Measurements from ENCODE around the gene SYTL3. TPM values are rescaled to one million over a fixed set of nuclear protein-coding genes. Genes with fewer than 3 reads are reported as not detected.

Gene SYTL3
- total RNA-seq, 1 donor from 2014 or later = 8.7 TPM

DNA sequence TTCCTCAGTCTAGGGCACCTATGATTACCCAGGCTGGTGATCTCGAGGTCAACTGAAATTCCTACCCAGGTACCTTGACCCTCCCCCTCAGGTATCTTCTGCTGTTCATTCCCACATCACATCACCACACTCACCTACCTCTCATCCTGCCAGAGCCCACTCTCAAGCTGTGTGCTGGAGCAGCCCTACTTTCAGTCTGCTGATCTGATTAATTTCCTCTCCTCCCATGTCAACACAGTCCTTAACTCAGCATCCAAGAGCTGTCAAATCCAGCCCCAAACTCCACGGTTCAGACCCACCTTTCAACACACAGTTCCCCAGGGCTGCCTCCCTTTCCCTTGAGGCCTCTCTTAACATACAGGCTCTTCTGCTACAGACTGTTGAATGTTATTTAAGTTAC, 126.9 kb downstream of the SYTL3 start:
- intact Hi-C loops (cut with DNase I) = no loop called here
- Histone ChIP-seq H3K36me3 (peaks cover 91% of the 10 kb centered on the region), H3K27ac (no peak overlapping the region), H3K27me3 (no peaks in the 10 kb centered on the region), H3K4me1 (peaks cover 16% of the 10 kb centered on the region), H3K4me3 (no peak overlapping the region), H3K9me3 (no peaks in the 10 kb centered on the region)
- TF ChIP-seq, protein P1, sequence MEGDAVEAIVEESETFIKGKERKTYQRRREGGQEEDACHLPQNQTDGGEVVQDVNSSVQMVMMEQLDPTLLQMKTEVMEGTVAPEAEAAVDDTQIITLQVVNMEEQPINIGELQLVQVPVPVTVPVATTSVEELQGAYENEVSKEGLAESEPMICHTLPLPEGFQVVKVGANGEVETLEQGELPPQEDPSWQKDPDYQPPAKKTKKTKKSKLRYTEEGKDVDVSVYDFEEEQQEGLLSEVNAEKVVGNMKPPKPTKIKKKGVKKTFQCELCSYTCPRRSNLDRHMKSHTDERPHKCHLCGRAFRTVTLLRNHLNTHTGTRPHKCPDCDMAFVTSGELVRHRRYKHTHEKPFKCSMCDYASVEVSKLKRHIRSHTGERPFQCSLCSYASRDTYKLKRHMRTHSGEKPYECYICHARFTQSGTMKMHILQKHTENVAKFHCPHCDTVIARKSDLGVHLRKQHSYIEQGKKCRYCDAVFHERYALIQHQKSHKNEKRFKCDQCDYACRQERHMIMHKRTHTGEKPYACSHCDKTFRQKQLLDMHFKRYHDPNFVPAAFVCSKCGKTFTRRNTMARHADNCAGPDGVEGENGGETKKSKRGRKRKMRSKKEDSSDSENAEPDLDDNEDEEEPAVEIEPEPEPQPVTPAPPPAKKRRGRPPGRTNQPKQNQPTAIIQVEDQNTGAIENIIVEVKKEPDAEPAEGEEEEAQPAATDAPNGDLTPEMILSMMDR (IDR thresholded peaks at IDR 0.05) = no peak
- ATAC-seq (no peak), DNase-seq (no peak)

DNA sequence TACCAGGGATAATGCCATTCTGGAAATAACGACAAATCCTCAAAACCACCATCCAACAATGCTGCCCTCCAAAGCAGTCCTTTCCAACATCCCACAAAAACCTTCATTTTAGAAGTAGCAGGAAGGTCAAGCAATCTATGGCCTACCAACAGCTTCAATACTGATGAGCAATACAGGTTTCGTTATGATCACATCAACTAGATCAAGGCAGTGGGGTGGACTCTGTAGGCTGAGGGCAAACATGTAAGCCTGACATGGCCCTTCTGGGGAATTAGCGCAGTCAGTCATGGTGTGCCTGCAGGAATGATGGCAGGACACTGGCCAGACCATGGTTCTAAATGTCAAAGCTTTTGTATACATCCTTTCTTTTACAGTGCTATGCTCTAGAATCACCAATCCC, 127.7 kb downstream of the SYTL3 start:
- TF ChIP-seq, protein P1 (IDR thresholded peaks at IDR 0.05) = no peak
- DNase-seq (no peak), ATAC-seq (no peak)
- Histone ChIP-seq H3K27ac (no peak overlapping the region), H3K4me1 (peaks cover 21% of the 10 kb centered on the region), H3K4me3 (no peak overlapping the region), H3K27me3 (no peaks in the 10 kb centered on the region), H3K9me3 (no peaks in the 10 kb centered on the region), H3K36me3 (peaks cover 91% of the 10 kb centered on the region)
- intact Hi-C loops (cut with DNase I) = no loop called here

DNA sequence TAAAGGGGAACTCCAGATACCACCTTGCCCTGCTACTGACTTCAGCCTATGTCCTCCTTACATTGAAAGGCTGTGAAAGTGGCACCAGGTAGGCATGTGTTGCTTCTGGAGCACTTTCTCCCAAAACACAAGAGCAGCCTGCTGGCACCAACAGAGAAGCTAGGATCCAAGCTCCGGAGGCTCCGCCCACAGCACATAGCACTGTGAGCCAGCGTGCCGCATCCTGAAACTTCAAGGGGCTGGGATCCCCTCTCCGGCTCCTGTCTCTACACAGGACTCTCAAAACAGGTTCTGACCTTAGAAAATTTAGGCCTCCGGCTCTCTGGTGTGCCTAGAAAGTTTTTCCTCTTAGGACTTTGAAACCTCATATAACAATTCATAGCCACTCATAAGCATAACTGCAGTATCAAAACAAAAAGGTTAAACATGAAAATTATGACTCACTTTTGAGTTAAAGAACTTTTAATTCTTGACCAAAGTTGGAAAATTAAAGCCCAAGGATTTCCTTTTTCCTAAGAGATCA, 128.2 kb downstream of the SYTL3 start:
- no peaks in the 10 kb centered on the region for H3K9me3 ChIP-seq
- H3K36me3 ChIP-seq = peaks cover 92% of the 10 kb centered on the region
- no peak overlapping the region for H3K4me3 ChIP-seq
- peaks cover 18% of the 10 kb centered on the region for H3K4me1 ChIP-seq
- ATAC-seq (no peak), DNase-seq (no peak)
- TF ChIP-seq, protein P1 (IDR thresholded peaks at IDR 0.05) = no peak
- no peak overlapping the region for H3K27ac ChIP-seq
- no peaks in the 10 kb centered on the region for H3K27me3 ChIP-seq
- intact Hi-C loops (cut with DNase I) = no loop called here

DNA sequence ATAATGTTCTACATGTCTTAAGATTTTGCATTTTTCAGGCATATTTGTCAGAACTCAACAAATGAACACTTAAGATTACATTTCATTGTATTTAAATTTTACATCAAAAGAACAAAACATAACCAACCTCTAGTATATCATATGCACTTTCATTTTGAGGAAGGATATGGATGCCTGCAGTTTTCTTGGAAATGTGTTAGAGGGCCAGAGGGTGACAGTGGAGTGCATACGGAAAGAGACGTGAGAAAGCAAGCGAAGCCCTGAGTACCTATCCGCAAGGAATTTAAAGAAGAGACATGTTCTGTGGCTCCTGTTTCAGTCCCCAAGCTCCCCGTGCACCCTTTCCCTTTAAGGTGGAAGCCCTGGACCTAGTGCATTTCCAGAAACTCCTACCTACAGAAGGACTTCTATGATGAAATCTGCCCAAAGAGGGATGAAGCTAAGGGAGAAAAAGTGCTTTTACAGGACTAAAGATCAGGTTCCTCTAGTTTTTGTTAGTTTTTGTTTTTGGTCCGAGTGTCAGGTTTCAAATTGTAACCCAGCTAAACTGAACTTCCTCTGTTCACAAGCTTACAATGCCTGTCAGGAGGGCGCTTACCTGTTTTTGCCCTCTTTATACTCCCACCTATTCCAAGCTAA, 130.5 kb downstream of the SYTL3 start:
- Histone ChIP-seq H3K9me3 (no peaks in the 10 kb centered on the region), H3K27me3 (no peaks in the 10 kb centered on the region), H3K4me3 (no peak overlapping the region), H3K4me1 (peaks cover 13% of the 10 kb centered on the region), H3K36me3 (peaks cover 92% of the 10 kb centered on the region), H3K27ac (peak overlapping the region; percentile 19)
- TF ChIP-seq, protein P1 (IDR thresholded peaks at IDR 0.05) = no peak
- intact Hi-C loops (cut with DNase I) = no loop called here
- no peak for ATAC-seq
- no peak for DNase-seq

DNA sequence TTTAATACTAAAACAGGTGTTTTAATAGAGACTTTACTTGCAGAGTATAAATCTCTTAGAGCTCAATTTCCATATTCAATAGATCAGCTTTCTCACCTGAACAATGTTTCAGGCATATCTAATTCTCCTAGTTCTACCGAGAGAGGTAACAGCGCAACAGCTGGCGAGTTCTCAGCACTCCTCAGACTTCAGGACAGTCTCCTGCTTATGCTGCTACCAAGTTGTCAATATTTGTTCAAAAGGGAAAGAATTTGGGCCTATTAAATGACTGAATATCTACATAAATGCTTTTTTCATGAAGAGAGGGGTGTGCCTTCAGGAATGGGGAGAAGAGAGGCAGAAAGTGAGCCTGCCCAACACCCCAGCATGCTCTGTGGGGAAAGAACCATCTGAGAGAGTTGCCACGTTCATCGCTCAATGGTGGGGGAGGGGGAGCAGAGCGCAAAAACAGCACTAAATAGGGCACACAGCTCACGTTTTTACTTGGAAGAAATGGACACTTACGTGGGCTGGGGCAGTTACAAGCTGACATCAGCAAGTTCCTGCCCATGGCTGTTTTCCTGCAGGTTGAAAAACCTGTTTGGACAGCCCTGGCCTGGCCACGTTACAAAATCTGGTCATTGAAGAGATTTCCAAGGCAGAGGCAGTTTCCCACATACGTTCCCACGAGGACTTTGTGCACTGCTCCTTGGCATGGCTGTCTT, 131.3 kb downstream of the SYTL3 start:
- H3K4me3 ChIP-seq = no peak overlapping the region

More for the DNA sequence above, 131.3 kb downstream of the SYTL3 start:
- intact Hi-C loops (cut with DNase I) = no loop called here
- peaks cover 13% of the 10 kb centered on the region for H3K4me1 ChIP-seq
- H3K9me3 ChIP-seq = no peaks in the 10 kb centered on the region
- H3K36me3 ChIP-seq = peaks cover 86% of the 10 kb centered on the region
- DNase-seq (peak; percentile 73), ATAC-seq (peak; percentile 77)
- TF ChIP-seq, protein P1 (IDR thresholded peaks at IDR 0.05) = no peak
- H3K27me3 ChIP-seq = no peaks in the 10 kb centered on the region
- H3K27ac ChIP-seq = peak overlapping the region; percentile 19
